ENCODE data around the gene ASL. TPM values are rescaled to one million over a fixed set of nuclear protein-coding genes. Genes with fewer than 3 reads are reported as not detected.
"Not testable (repeated sequence)": the region's sequence is repeated elsewhere in the genome, so short reads cannot be mapped to it uniquely, and the experiment has no call there.

The ASL gene
- 10 to 100 TPM; 14.6 to 29.0 (median 27.9) TPM for total RNA-seq

DNA sequence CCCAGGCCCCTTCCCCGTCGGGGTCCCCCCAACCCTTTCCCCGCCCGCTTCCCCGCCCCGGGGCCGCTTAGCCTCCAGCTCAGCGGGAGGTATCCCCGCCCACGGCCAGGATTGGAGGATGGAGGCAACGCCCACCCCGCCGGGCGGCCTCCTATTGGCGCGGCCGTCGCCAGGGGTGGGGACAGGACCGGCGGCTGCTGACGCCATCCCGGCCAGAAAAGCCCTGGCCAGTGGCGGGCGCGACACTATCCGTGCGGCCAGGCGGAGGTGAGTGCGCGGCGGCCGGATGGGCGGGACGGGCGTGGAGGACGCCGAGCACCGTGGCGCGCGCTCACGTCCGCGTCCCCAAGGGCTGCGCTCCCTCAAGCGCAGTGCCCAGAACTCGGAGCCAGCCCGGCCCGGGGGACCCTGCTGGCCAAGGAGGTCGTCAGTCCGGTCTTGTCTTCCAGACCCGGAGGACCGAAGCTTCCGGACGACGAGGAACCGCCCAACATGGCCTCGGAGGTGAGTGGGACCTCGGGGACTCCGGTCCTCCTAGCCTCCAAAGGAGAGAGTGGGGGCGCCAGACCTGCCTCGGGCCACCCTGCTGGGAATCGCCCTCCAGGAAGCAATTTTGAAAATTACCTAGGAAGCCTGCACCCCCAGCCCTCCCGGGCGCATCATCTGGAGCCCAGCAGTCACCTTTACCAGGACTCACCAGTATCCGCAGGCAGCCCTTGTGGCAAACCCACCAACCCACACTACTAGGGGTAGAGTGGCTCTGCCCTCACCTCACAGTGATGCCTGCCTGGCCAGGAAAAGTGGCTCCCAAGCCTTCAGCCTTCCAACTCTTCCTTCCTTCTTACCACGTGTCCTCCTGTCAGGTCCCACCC lies at the start of gene ASL:
TSS of gene ASL (plus strand) at position 230 of the 872 bp plus-strand sequence. CDS start at position 493, 263 bp downstream.
- DNase-seq (ENCODE audit: low spot score in 2 of 2) = peak; percentile 90 to 98
- peak within 1 kb of the TSS; percentile 70 for H3K4me3 ChIP-seq (ENCODE audit: low read depth, poor library complexity, severe bottlenecking)
- TF ChIP-seq, protein P1, sequence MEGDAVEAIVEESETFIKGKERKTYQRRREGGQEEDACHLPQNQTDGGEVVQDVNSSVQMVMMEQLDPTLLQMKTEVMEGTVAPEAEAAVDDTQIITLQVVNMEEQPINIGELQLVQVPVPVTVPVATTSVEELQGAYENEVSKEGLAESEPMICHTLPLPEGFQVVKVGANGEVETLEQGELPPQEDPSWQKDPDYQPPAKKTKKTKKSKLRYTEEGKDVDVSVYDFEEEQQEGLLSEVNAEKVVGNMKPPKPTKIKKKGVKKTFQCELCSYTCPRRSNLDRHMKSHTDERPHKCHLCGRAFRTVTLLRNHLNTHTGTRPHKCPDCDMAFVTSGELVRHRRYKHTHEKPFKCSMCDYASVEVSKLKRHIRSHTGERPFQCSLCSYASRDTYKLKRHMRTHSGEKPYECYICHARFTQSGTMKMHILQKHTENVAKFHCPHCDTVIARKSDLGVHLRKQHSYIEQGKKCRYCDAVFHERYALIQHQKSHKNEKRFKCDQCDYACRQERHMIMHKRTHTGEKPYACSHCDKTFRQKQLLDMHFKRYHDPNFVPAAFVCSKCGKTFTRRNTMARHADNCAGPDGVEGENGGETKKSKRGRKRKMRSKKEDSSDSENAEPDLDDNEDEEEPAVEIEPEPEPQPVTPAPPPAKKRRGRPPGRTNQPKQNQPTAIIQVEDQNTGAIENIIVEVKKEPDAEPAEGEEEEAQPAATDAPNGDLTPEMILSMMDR (IDR thresholded peaks at IDR 0.05) = no peak
- TF ChIP-seq POLR2A (IDR thresholded peaks at IDR 0.05) = no peak
- intact Hi-C loops (cut with DNase I; ENCODE audit: low total_unique reads) = no loop called here
- 1 to 6% methylated on average over 10 to 52 of the region's 67 CpGs for WGBS, 2 donors

DNA sequence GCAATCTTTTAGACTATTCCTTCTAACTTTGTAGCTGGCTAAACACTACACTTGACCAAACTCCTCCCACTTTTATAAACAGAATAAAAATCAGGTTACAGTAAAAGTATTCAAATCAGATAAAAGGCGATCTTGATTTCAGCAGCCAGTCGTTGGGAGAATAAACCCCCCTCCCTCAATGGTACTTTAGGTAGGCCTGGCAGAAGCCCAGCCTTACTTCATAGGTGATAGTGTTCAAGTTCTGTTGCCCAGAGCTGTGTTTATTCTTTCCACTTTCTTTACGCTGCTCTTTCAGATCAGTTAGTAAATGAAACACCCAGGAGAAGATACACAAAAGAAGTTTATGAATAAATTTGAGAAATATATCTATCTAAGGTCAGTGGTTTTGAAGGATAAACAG lies 47.3 kb upstream of the ASL start:
- DNase-seq (ENCODE audit: low spot score in 2 of 2); H3K4me3 ChIP-seq (ENCODE audit: low read depth, poor library complexity, severe bottlenecking); intact Hi-C loops (cut with DNase I; ENCODE audit: low total_unique reads): not testable (repeated sequence)
- WGBS, 2 donors = 48 to 58% methylated on average over 3 of the region's 3 CpGs

DNA sequence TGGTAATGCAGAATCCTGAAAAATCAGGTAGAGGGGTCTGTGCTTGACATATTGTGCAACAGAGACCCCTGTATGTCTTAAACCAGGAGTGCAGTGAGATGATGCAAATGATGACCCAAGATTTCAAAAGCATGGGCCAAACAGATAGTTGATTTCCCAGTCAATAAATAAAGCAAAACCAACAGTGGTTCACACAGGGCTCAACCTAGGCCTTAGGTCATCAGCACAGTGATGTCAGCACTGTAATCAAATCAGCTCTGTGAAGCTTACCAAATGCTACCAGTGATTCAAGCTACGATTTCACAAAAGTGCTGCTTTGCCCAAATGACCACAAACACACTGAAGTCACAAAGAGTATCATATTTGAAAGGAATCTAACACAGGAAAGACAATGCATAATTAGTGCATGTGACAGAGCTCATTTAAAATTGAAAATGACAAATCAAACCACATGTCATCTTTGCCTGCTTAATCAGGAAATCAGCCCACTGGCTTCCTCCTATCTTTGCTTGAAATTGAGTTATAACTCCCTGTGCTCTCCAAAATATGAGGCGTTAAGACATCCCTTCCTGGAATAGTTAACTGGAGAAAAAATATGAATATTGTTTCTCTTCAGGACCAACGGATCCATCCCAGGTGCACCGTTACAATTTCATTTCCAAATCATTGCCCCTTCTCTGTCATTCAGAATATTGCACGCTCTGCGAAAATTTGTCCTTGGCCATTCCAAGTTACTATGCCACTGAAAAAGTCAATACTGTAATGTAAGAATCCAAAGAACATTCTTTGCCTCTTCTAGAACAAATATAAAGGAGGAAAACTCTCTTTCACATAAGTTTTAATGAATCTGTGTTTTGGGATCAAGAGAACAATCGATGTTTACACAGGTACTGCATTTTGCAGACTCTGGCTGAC lies 41.9 kb upstream of the ASL start:
- intact Hi-C loops (cut with DNase I; ENCODE audit: low total_unique reads) = no loop called here
- TF ChIP-seq, protein P1 (IDR thresholded peaks at IDR 0.05) = no peak
- no peak for TF ChIP-seq POLR2A (IDR thresholded peaks at IDR 0.05)
- WGBS, 2 donors = 76 to 80% methylated on average over 7 of the region's 7 CpGs
- DNase-seq (ENCODE audit: low spot score in 2 of 2) = no peak
- no peak overlapping the region for H3K4me3 ChIP-seq (ENCODE audit: low read depth, poor library complexity, severe bottlenecking)

DNA sequence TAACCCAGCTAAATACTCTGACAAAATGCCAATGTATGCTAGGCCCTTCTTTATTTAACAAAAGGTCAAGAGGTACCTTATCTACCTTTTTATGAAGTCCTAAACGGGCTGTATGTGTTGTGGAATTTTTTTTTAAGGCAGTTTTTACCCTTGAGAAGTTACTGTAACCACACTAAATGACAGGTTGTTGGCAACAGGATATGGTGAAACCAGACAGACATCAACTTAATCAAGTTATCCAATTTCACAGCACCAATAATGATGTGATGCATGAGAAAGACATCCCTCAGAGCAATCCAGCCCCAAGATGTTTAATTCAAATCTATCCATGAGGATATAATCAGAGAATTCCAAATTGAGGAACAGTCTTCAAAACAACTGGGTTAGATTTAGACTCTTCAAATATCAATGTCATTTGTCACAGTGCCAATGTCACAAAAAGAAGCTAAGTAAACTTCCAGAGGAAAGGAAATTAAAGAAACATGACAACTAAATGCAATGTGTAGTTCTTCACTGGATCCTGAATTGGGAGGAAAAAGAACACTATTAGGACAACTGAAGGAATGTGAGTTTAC lies 41.1 kb upstream of the ASL start:
- H3K4me3 ChIP-seq (ENCODE audit: low read depth, poor library complexity, severe bottlenecking); DNase-seq (ENCODE audit: low spot score in 2 of 2); intact Hi-C loops (cut with DNase I; ENCODE audit: low total_unique reads): not testable (repeated sequence)
- WGBS, 2 donors = 37 to 55% methylated on average over 1 of the region's 1 CpG

DNA sequence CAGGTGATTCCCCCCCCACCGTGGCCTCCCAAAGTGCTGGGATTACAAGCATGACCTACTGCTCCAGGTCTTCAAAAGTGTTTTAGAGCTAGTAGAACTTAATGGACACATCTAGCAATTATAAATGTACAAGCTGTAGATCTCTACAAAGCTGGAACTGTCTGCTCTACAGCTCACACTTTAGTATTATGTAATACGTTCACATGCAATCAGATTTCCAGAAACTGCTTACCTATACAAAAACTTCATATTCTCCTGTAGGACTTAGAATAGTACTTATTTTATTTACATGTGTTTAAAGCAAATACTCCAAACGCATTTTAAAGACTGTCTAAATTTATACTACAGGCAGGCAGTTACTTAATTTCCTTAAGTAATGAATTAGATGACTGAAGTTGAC lies 39.2 kb upstream of the ASL start:
- 69 to 89% methylated on average over 3 of the region's 3 CpGs for WGBS, 2 donors
- no peak for TF ChIP-seq POLR2A (IDR thresholded peaks at IDR 0.05)
- TF ChIP-seq, protein P1 (IDR thresholded peaks at IDR 0.05) = no peak
- no peak overlapping the region for H3K4me3 ChIP-seq (ENCODE audit: low read depth, poor library complexity, severe bottlenecking)
- no peak for DNase-seq (ENCODE audit: low spot score in 2 of 2)
- intact Hi-C loops (cut with DNase I; ENCODE audit: low total_unique reads) = no loop called here

DNA sequence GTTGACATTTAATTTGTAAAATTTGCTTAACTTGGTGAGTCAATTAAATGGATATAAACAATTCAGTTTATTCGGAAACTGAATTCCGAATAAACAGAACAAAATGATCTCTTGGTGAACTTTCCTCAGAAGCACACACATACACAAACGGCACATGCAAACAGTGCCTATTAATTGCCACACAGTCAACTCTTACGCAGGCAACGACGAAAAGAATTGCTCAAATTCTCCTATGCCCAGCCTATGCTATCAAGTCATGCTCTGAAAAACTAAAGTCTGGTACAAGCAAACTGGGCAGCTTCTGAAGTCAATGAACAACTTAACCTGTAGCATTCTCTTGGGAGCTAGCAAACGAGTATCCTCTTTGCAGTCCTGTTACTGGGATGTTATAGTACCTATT lies 38.8 kb upstream of the ASL start:
- intact Hi-C loops (cut with DNase I; ENCODE audit: low total_unique reads) = no loop called here
- no peak overlapping the region for H3K4me3 ChIP-seq (ENCODE audit: low read depth, poor library complexity, severe bottlenecking)
- WGBS, 2 donors = 89 to 91% methylated on average over 7 of the region's 7 CpGs
- no peak for DNase-seq (ENCODE audit: low spot score in 2 of 2)
- no peak for TF ChIP-seq POLR2A (IDR thresholded peaks at IDR 0.05)
- TF ChIP-seq, protein P1 (IDR thresholded peaks at IDR 0.05) = no peak
